RPMI8226 (cell line): ENCODE measurements around the gene TNFAIP8L3.
A peak's percentile ranks its signal among the peaks of the same experiment; 100 is the strongest.

ENCODE experiments used
- DNase-seq: peaks from one replicate; pipeline ENCODE4 v3.0.0-alpha.2; 2015

TNFAIP8L3 gene

GRCh38 chr15:51089041-51089440 is 5.7 kb downstream of the TNFAIP8L3 start:
- DNase-seq: no peak

DNA sequence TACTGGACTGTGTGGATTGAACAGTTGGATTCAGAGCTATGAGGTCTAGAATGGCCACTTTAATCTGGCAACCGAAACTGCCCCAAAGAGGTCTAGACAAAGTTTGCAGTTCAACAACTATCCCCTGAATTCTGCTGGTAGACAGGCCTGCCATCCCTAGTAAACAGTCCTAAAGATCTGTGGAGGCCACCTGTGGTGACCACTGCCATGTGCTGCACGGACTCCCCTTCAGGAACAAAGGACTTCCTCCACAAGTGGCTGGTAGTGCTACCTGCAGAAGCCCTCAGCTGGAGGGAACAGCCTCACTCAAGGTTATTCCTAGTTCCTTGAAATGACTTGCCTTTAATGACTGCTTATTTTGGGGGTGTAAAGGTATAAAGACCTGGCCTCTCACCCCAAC is 6.1 kb downstream of the TNFAIP8L3 start:
- no peak for DNase-seq

DNA sequence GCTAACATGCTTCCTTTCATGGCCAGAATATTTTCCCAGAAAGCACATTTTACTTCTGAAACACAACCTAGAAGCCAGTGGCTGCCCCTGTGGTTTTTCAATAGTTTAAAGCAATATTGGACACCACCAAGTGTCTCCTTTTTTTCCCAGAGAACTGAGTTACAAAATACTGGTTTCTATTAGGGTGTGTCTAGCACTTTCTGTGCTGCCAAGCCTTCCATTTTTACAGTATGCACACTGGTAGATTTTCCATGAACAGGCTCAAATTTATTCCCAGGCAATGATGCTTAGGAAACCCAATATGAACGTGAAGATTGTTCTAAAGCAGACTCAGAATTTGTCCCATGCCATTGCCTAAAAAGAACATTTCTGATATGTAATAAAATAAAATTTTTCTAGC is 7.2 kb downstream of the TNFAIP8L3 start:
- DNase-seq: no peak

DNA sequence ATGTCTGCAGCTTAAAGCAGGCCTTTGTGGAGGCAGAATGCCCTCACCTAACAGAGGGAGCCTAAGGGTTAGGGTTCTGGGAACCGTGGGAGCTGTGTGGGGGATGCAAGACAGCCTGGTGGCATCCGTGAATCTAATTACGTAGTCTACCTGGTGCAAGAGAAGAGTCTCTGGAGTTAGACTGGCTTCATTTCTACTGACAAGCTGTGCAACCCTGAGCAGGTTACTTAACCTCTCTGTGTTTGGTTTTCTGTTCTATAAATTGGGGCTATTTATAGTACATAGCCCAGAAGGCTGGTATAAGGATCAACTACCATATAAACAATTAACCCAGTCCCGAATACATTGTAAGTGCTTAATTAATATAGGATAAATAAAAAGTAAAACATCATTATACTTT is 8.3 kb downstream of the TNFAIP8L3 start:
- no peak for DNase-seq

GRCh38 chr15:51085764-51086163 is 8.9 kb downstream of the TNFAIP8L3 start:
- no peak for DNase-seq

GRCh38 chr15:51083641-51084166 is 11.0 kb downstream of the TNFAIP8L3 start:
- DNase-seq: no peak

- DNase-seq: no peak
Observed at GRCh38 chr15:51082246-51082645, 12.5 kb downstream of the TNFAIP8L3 start.

GRCh38 chr15:51080286-51080685 is 14.4 kb downstream of the TNFAIP8L3 start:
- DNase-seq: no peak

GRCh38 chr15:51079226-51079625 is 15.5 kb downstream of the TNFAIP8L3 start:
- DNase-seq: no peak

- peak; percentile 70 for DNase-seq
Observed at GRCh38 chr15:51077221-51078153, 17.2 kb downstream of the TNFAIP8L3 start.

DNA sequence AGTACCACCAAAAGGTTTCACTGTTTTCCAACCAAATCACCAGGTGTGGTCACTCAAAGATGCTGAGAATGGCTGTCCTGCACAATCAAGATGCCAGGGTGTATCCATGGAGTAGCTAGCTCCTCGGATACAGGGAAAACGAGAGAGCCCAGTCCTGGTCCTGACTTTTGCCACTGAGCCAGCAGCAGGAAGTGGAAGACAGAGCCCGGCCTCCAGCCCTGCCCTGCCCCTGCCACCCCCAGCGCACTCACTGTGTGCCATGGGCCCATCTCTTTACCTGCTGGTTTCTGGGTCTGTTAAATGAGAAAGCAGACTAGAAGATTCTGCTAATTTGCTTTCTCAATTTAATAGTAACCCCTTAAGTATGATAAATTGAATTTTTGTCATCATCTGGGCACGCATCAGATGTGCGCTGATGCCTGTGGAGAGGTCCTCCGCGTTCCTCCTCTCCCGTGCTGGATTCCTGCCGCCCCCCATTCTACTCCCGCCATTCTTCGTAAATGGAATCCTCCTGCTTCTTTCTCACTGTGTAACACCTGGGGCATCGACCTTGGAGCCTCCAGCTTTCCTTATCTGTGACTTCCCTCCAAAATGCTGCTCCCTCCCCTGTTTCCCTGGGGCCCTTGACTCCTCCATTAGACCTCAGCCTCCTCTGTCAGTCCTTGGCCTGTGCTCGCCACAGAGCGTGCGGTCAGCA is 18.0 kb downstream of the TNFAIP8L3 start:
- DNase-seq: no peak

GRCh38 chr15:51075826-51076523 is 18.7 kb downstream of the TNFAIP8L3 start:
- no peak for DNase-seq

GRCh38 chr15:51075364-51075763 is 19.3 kb downstream of the TNFAIP8L3 start:
- DNase-seq: no peak

GRCh38 chr15:51074926-51075325 is 19.8 kb downstream of the TNFAIP8L3 start:
- DNase-seq: no peak

GRCh38 chr15:51071578-51071977 is 23.1 kb downstream of the TNFAIP8L3 start:
- no peak for DNase-seq

DNA sequence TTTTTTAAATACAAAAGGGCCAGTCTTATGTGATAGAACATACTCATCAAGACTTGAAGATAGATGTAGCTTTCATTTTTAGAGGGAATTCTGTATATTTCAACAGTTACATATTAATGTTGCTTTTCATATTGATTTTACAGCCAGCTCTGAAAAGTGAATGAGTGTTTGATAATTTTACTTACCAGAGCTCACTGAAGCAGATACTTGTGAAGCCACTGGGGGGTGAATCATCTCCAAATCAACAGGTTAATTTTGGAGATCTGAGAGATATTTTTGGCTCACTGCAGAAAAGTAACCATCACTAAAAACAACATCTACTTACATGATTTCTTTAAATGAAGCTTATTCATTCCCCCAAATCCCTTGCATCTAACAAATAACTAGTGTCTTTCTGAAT is 24.7 kb downstream of the TNFAIP8L3 start:
- no peak for DNase-seq

DNA sequence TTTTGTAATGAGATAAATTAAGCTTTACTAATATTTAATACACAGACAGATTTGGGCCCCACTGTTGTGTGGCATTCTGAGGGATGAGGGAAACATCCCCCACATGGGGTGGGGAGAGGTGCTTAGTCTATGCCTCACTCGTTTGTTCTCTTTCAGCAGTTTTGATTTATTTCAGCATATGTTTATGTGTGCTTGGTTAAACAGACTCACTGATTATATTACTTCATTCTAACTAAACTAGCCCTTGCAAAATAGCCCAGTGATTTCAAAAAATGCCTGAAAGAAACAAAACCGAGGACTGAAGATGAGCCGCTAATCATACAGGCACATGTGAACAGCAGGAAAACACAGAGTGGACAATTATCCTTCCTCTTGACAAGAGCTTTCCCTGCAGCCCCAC is 27.2 kb downstream of the TNFAIP8L3 start:
- no peak for DNase-seq

- no peak for DNase-seq
Observed at GRCh38 chr15:51065781-51066180, 28.9 kb downstream of the TNFAIP8L3 start.

DNA sequence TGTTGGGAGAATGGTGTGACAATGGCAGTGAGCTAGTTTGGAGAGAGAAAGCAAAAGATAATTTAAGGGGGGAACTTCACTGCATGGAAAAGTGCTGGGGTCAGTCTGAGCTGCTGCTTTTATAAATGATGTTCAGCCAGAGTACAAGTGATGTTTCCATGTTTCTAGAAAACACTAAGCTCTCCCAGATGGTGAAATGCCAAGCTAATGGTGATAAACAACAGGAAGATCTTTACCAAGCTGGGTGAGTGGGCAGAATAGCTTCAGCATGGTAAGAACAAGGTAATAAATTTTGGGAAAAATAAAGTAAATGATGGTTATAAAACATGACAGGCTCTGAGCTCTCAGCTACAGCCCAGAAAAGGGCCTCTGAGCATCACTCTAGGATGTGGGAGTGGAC is 29.4 kb downstream of the TNFAIP8L3 start:
- no peak for DNase-seq

GRCh38 chr15:51062736-51063135 is 32.0 kb downstream of the TNFAIP8L3 start:
- DNase-seq: no peak

GRCh38 chr15:51060030-51060673 is 34.6 kb downstream of the TNFAIP8L3 start:
- DNase-seq: no peak

DNA sequence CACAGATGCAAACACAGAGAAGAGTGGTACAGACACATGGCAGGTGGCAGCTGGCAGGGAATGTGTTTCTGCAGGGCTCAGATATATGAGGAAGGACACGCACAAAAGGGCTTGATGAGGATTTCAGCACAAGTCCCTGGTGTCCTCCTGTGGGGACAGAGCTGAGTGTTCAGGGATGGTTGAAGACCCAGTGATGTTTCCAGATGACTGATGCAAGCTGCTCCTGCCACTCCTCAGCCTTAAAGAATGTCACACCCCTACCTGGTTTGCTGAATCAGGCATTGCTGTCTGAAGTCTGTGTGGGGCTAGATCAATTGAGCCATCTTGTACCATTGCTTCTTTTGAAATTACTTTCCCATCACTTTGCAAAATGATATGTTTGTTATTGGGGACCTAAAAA is 40.2 kb downstream of the TNFAIP8L3 start:
- DNase-seq: no peak

DNA sequence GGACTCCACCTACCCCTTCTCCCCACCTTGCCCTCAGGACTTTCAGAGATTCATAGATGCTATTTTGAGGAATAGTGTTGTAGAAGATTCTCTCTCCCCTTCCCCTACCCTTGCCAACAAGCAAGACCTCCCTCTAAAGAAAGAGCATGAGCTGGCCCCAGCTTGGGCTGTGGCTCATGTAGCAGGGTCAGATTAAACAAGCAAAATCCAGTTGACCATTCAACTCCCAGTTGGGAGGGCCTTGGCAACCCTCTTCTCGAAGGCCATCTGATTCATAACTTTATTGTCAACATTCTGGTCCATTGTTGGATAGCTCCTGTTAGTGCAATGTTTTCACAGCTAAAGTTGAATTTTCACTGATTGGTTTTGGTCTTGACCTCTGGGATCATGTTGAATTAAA is 41.1 kb downstream of the TNFAIP8L3 start:
- DNase-seq: no peak
